ENCODE measurements around the gene KRT79.

DNA sequence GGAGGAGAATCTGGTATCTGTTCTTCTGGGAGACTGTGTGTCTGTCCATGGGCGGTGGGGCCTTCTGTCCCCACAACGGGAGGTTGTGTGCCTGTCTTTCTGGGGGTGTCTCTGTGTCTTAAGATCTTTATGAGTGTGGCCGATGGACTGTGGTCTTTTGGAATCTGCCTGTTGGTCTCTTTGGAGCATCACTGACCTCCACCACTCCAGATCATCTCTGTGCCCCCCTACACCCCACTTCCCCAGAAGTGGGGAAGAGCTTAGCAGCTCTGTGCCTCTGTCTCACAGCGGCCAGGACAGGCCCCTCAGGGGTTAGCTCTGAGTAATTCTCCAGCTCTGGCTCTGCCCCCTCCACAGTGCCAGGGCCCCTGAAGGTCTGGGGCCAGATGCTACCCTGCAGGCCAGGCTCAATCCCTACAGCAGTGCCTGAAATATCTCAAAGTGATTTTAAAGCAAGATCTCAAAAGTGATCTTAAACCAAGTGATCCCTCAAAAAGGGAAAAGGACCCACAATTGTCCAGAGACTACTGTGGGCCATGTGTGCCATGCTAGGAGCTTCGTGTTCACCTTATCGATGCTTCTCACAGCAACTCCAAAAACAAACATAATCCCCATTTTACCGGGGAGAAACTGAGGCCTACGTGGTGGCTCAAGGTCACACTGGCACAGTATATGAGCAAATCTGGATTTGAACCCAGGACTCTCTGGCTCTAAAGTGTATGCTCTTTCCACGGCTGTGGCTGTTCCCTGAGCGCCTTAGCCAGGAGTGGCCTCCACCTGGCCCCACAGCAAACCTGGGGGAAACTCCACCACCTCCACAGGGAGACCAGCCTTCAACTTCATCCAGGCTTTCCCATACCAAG, 40.7 kb upstream of the KRT79 start:
- TF ChIP-seq, protein P1, sequence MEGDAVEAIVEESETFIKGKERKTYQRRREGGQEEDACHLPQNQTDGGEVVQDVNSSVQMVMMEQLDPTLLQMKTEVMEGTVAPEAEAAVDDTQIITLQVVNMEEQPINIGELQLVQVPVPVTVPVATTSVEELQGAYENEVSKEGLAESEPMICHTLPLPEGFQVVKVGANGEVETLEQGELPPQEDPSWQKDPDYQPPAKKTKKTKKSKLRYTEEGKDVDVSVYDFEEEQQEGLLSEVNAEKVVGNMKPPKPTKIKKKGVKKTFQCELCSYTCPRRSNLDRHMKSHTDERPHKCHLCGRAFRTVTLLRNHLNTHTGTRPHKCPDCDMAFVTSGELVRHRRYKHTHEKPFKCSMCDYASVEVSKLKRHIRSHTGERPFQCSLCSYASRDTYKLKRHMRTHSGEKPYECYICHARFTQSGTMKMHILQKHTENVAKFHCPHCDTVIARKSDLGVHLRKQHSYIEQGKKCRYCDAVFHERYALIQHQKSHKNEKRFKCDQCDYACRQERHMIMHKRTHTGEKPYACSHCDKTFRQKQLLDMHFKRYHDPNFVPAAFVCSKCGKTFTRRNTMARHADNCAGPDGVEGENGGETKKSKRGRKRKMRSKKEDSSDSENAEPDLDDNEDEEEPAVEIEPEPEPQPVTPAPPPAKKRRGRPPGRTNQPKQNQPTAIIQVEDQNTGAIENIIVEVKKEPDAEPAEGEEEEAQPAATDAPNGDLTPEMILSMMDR (IDR thresholded peaks at IDR 0.05; ENCODE audit: low read depth, low read length, poor library complexity, severe bottlenecking): no peak
- no peak for TF ChIP-seq EZH2phosphoT487 (IDR thresholded peaks at IDR 0.05; ENCODE audit: borderline replicate concordance, low read length)

Measured in DOHH2 (cell line).